ENCODE data around the gene RNU1-4.
"Not testable (repeated sequence)": the region's sequence is repeated elsewhere in the genome, so short reads cannot be mapped to it uniquely, and the experiment has no call there.

The RNU1-4 gene

DNA sequence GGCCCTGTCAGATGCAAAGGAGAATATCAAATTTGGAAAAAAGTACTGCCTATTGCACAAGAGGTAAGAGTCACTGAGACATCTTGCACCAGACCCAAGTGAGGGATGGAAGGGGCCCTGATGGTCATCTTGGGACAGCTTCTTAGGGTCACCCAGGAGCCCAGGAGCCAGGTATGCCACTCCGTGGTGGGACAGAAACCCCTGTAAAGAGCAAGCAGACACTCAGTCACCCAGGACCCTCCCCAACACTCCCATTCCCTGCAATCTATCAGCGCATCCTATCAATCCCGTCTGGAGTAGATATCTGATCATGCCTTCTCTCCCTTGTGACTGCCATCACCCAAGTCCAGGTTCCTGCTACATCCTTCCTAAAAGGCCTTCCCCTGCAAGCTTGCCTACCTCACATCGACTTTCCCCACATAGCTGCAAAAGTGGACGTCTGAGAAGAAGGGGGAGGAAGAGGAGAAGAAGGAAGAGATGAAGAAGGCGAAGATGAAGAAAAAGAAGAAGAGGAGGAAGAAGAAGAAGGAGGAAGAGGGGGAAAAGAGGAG is 30.7 kb downstream of the RNU1-4 start:
- not testable (repeated sequence) for DNase-seq

DNA sequence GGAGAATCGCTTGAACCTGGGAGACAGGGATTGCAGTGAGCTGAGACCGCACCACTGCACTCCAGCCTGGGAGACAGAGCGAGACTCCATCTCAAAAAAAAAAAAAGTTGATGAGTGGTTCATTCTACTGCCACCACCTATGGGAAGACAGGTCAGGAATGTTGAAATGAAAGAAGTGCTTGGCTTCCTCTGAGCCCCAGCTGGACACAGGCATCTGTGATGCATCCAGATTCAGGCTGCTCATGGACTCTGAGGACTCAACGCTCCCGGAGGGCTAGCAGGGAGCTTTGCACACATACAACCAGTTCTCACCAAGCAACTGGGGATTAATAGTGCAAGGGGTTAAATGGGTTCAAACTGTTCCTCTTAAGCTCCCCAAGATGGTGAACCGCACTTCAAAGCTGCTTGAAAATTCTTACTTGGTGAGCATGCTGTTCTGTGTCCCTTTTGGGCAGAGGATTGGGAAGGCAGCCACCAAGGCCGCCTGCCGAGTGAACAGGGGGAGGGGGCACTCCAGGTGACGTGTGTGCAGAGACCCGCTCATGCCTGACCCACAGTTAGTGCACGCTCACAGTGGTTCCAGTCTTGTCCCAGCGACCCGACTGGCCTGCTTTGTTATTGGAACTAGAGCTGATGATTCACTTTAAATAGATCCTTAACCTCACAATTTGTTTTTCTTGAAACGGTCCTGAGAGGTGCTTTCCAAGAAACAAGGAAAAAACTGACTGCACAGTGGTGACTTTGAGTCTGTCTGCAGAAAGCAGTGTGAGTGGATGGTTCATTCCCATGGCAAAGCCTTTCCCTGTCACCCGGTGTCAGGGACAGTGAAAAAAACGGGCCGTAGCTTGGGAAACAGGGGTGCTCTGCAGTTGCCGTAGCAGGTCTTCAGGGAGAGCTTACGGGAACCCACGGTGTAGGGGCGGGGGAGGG is 32.2 kb downstream of the RNU1-4 start:
- DNase-seq: not testable (repeated sequence)

- DNase-seq: not testable (repeated sequence)
Observed at GRCh38 chr1:16773205-16773596, 32.9 kb downstream of the RNU1-4 start.

DNA sequence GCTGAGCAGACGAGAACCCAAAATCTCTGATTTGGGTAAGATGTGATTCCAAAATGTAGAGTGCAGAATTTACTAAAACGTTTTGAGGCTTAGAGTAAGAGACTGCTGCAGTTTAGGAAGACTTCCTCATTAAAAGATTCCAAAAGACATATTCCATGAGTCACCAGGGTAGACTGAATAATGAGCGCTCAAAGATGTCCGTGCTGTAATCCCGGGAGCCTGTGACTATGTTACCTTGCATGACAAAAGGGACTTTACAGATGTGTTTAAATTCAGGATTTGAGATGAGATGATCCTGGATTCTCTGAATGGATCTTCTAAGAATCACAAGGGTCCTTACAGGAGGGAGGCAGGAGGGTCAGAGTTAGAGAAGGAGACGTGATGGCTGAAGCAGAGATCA is 33.4 kb downstream of the RNU1-4 start:
- DNase-seq: not testable (repeated sequence)

GRCh38 chr1:16774773-16775172 is 34.5 kb downstream of the RNU1-4 start:
- DNase-seq: not testable (repeated sequence)

- not testable (repeated sequence) for DNase-seq
Observed at GRCh38 chr1:16775290-16775689, 35.0 kb downstream of the RNU1-4 start.

GRCh38 chr1:16776248-16776647 is 35.9 kb downstream of the RNU1-4 start:
- DNase-seq: not testable (repeated sequence)

GRCh38 chr1:16776835-16777234 is 36.5 kb downstream of the RNU1-4 start:
- not testable (repeated sequence) for DNase-seq

- not testable (repeated sequence) for DNase-seq
Observed at GRCh38 chr1:16777821-16778220, 37.5 kb downstream of the RNU1-4 start.

GRCh38 chr1:16779525-16779924 is 39.2 kb downstream of the RNU1-4 start:
- not testable (repeated sequence) for DNase-seq

GRCh38 chr1:16781033-16781432 is 40.7 kb downstream of the RNU1-4 start:
- DNase-seq: not testable (repeated sequence)

DNA sequence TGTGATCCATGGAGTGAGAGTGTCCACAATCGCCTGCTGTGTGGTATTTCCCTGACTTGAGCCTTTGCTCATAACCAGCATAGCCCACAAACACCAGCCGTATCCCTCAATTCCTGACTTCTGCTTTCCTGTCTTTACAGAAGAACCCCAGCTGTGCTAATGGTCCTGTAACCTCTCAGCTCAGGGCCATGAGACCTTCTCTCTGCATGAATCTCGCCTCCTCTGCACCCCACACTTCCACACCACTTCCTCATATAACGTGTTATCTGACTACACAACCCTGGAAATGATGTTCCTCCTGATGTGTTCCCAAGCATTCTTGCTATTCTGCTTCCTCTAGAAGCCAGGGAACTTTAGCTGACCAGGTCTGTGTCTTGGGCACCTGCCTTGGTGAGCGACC is 41.3 kb downstream of the RNU1-4 start:
- not testable (repeated sequence) for DNase-seq

DNA sequence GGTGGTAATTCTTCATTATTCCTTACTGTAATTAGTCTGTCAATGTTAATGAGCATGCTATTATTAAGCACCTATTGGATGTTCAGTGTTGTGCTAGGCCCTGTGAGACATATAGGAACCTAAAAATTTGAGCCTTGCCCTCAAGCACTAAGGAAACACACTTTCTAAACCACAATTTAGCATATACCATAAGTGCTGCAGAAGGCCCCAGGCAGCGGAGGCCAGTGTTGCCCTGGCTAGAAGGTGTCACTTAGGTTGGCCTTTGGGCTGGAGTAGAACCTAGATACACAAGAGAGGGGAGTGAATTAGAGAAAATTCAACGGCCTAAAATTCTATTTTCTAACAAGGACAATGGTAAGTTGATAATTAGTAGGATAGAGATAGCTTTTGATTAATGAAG is 44.6 kb downstream of the RNU1-4 start:
- DNase-seq: not testable (repeated sequence)

DNA sequence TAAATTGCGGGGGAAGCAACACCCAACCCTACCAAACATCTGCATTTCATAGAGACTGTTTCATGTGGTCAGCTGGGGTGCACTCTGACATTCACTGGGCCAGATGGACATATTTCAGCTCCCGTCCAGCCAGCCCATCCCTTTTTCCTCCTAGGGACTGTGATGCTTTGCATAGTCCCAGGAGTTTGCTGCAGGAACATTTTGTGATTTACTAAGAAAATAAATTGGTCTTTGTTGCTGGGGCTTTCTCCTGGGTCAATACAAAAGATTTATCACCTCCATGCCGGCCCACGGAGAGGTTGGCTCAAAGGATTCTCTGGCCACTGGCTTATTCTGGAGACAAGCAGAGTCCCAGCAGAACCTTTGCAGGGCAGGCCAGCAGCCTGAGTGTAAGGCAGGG is 46.0 kb downstream of the RNU1-4 start:
- not testable (repeated sequence) for DNase-seq

DNA sequence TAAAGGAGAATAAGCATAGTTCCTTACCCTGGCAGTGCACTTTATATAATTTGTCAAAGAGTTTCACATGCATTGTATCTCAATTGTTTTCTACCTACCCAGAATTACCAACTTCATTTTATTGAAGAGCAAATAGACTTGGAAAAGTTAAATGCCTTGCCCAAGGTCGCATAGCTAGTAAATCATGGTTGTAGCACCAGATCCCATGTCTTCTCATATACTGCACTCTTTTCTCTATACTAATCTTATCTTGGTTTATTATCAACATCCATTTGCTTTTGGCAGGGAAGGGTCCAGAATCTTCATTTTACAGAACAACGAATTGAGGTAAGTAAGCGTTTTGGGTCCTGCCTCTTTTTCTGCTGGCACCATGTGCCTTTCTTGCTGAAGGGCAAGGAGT is 46.9 kb downstream of the RNU1-4 start:
- not testable (repeated sequence) for DNase-seq

GRCh38 chr1:16787711-16788110 is 47.4 kb downstream of the RNU1-4 start:
- DNase-seq: not testable (repeated sequence)
